T-helper 1 cell treated with Interleukin-12 subunit alpha and Interleukin-12 subunit beta and Interleukin-4 antibody, amounts not matched to agents 30 μg/mL and 1 μg/mL, for 36 hours (primary cell): Measurements from ENCODE around the gene UBE2E2.

Source experiments
- H3K27ac Mint-ChIP-seq: one replicate; pipeline ENCODE4 v1.8.0; 2021; ENCODE audit warnings: mild to moderate bottlenecking, mixed read lengths
- H3K27me3 Mint-ChIP-seq: one replicate; pipeline ENCODE4 v1.8.0; 2021; ENCODE audit warnings: low read depth, mixed read lengths
- H3K36me3 Mint-ChIP-seq: one replicate; pipeline ENCODE4 v1.8.0; 2021; ENCODE audit warnings: low read depth, mixed read lengths
- H3K4me1 Mint-ChIP-seq: one replicate; pipeline ENCODE4 v1.8.0; 2021; ENCODE audit warnings: low read depth, mixed read lengths
- H3K4me3 Mint-ChIP-seq: one replicate; pipeline ENCODE4 v1.8.0; 2021; ENCODE audit warnings: mild to moderate bottlenecking, moderate library complexity, mixed read lengths
- H3K9me3 Mint-ChIP-seq: one replicate; pipeline ENCODE4 v1.8.0; 2021; ENCODE audit warnings: mixed read lengths

UBE2E2 gene

GRCh38 chr3:23446301-23446700 is 243.2 kb downstream of the UBE2E2 start:
- peaks cover 8% of the 10 kb centered on the region for H3K27me3 Mint-ChIP-seq
- H3K9me3 Mint-ChIP-seq: no peaks in the 10 kb centered on the region
- no peaks in the 10 kb centered on the region for H3K36me3 Mint-ChIP-seq

GRCh38 chr3:23448998-23449537 is 245.9 kb downstream of the UBE2E2 start:
- Mint-ChIP-seq H3K36me3 (no peaks in the 10 kb centered on the region), H3K27me3 (peaks cover 6% of the 10 kb centered on the region), H3K9me3 (no peaks in the 10 kb centered on the region), H3K4me1 (no peaks in the 10 kb centered on the region), H3K4me3 (no peak overlapping the region), H3K27ac (no peak overlapping the region)

More at GRCh38 chr3:23446301-23446700, 243.2 kb downstream of the UBE2E2 start:
- H3K4me3 Mint-ChIP-seq: no peak overlapping the region
- H3K27ac Mint-ChIP-seq: no peak overlapping the region
- peaks cover 12% of the 10 kb centered on the region for H3K4me1 Mint-ChIP-seq

- H3K27me3 Mint-ChIP-seq: no peaks in the 10 kb centered on the region
- H3K36me3 Mint-ChIP-seq: no peaks in the 10 kb centered on the region
- H3K27ac Mint-ChIP-seq: no peak overlapping the region
- H3K9me3 Mint-ChIP-seq: no peaks in the 10 kb centered on the region
- no peaks in the 10 kb centered on the region for H3K4me1 Mint-ChIP-seq
- no peak overlapping the region for H3K4me3 Mint-ChIP-seq
Observed at GRCh38 chr3:23450051-23450450, 246.9 kb downstream of the UBE2E2 start.

GRCh38 chr3:23450806-23451205 is 247.7 kb downstream of the UBE2E2 start:
- Mint-ChIP-seq H3K27me3 (no peaks in the 10 kb centered on the region), H3K27ac (no peak overlapping the region), H3K9me3 (peaks cover 2% of the 10 kb centered on the region), H3K4me1 (no peaks in the 10 kb centered on the region), H3K36me3 (no peaks in the 10 kb centered on the region), H3K4me3 (no peak overlapping the region)

GRCh38 chr3:23452408-23452807 is 249.3 kb downstream of the UBE2E2 start:
- Mint-ChIP-seq H3K27me3 (no peaks in the 10 kb centered on the region), H3K4me3 (no peak overlapping the region), H3K27ac (no peak overlapping the region), H3K4me1 (no peaks in the 10 kb centered on the region), H3K9me3 (peaks cover 9% of the 10 kb centered on the region), H3K36me3 (no peaks in the 10 kb centered on the region)

GRCh38 chr3:23455084-23455483 is 252.0 kb downstream of the UBE2E2 start:
- Mint-ChIP-seq H3K4me3 (no peak overlapping the region), H3K4me1 (no peaks in the 10 kb centered on the region), H3K27me3 (peaks cover 4% of the 10 kb centered on the region), H3K27ac (no peak overlapping the region), H3K36me3 (no peaks in the 10 kb centered on the region), H3K9me3 (peaks cover 13% of the 10 kb centered on the region)

GRCh38 chr3:23455775-23456174 is 252.6 kb downstream of the UBE2E2 start:
- Mint-ChIP-seq H3K4me3 (no peak overlapping the region), H3K27me3 (peaks cover 4% of the 10 kb centered on the region), H3K9me3 (peaks cover 13% of the 10 kb centered on the region), H3K4me1 (no peaks in the 10 kb centered on the region), H3K36me3 (no peaks in the 10 kb centered on the region), H3K27ac (no peak overlapping the region)

- Mint-ChIP-seq H3K9me3 (peaks cover 13% of the 10 kb centered on the region), H3K4me3 (no peak overlapping the region), H3K36me3 (no peaks in the 10 kb centered on the region), H3K27me3 (peaks cover 4% of the 10 kb centered on the region), H3K4me1 (no peaks in the 10 kb centered on the region), H3K27ac (no peak overlapping the region)
Observed at GRCh38 chr3:23457697-23458096, 254.6 kb downstream of the UBE2E2 start.

GRCh38 chr3:23459465-23459864 is 256.3 kb downstream of the UBE2E2 start:
- Mint-ChIP-seq H3K9me3 (peaks cover 13% of the 10 kb centered on the region), H3K4me1 (no peaks in the 10 kb centered on the region), H3K27me3 (peaks cover 4% of the 10 kb centered on the region), H3K36me3 (no peaks in the 10 kb centered on the region), H3K4me3 (no peak overlapping the region), H3K27ac (no peak overlapping the region)

- Mint-ChIP-seq H3K4me3 (no peak overlapping the region), H3K36me3 (no peaks in the 10 kb centered on the region), H3K27me3 (peaks cover 4% of the 10 kb centered on the region), H3K4me1 (no peaks in the 10 kb centered on the region), H3K27ac (no peak overlapping the region), H3K9me3 (peaks cover 13% of the 10 kb centered on the region)
Observed at GRCh38 chr3:23459889-23460546, 256.9 kb downstream of the UBE2E2 start.

GRCh38 chr3:23461069-23461468 is 257.9 kb downstream of the UBE2E2 start:
- H3K4me1 Mint-ChIP-seq: no peaks in the 10 kb centered on the region
- no peaks in the 10 kb centered on the region for H3K36me3 Mint-ChIP-seq
- peaks cover 4% of the 10 kb centered on the region for H3K27me3 Mint-ChIP-seq
- no peak overlapping the region for H3K4me3 Mint-ChIP-seq
- H3K27ac Mint-ChIP-seq: no peak overlapping the region
- peaks cover 9% of the 10 kb centered on the region for H3K9me3 Mint-ChIP-seq

- Mint-ChIP-seq H3K27ac (no peak overlapping the region), H3K4me3 (no peak overlapping the region), H3K9me3 (peaks cover 20% of the 10 kb centered on the region), H3K4me1 (no peaks in the 10 kb centered on the region), H3K27me3 (no peaks in the 10 kb centered on the region), H3K36me3 (no peaks in the 10 kb centered on the region)
Observed at GRCh38 chr3:23463791-23464190, 260.7 kb downstream of the UBE2E2 start.

- H3K4me3 Mint-ChIP-seq: no peak overlapping the region
- H3K9me3 Mint-ChIP-seq: peaks cover 31% of the 10 kb centered on the region
- H3K36me3 Mint-ChIP-seq: no peaks in the 10 kb centered on the region
- no peaks in the 10 kb centered on the region for H3K27me3 Mint-ChIP-seq
- H3K4me1 Mint-ChIP-seq: no peaks in the 10 kb centered on the region
- no peak overlapping the region for H3K27ac Mint-ChIP-seq
Observed at GRCh38 chr3:23465569-23465968, 262.4 kb downstream of the UBE2E2 start.

GRCh38 chr3:23468203-23468602 is 265.1 kb downstream of the UBE2E2 start:
- no peak overlapping the region for H3K4me3 Mint-ChIP-seq
- peaks cover 31% of the 10 kb centered on the region for H3K9me3 Mint-ChIP-seq
- no peaks in the 10 kb centered on the region for H3K27me3 Mint-ChIP-seq
- no peaks in the 10 kb centered on the region for H3K4me1 Mint-ChIP-seq
- H3K36me3 Mint-ChIP-seq: no peaks in the 10 kb centered on the region
- H3K27ac Mint-ChIP-seq: no peak overlapping the region

GRCh38 chr3:23474580-23475357 is 271.6 kb downstream of the UBE2E2 start:
- peaks cover 20% of the 10 kb centered on the region for H3K9me3 Mint-ChIP-seq
- H3K4me3 Mint-ChIP-seq: no peak overlapping the region
- peaks cover 8% of the 10 kb centered on the region for H3K4me1 Mint-ChIP-seq
- H3K36me3 Mint-ChIP-seq: no peaks in the 10 kb centered on the region
- no peaks in the 10 kb centered on the region for H3K27me3 Mint-ChIP-seq
- H3K27ac Mint-ChIP-seq: no peak overlapping the region
